SK-N-SH (cell line): Measurements from ENCODE around the gene NR5A2. TPM values are rescaled to one million over a fixed set of nuclear protein-coding genes. Genes with fewer than 3 reads are reported as not detected.

ENCODE experiments used
- CTCF ChIA-PET: fragments of 300-600, 350-600 bp; formaldehyde crosslinking; extraction: SDS; loops from one replicate; lab custom pipeline; 2021; lab: Yijun Ruan, JAX
- POLR2A ChIA-PET: fragments of 350-600 bp; sonication (Branson Sonifier 250); formaldehyde crosslinking; extraction: SDS; loops from one replicate; lab custom pipeline; 2020; ENCODE audit warnings: antibody characterized with exemption, inconsistent platforms; lab: Yijun Ruan, JAX
- DNase-seq: peaks from one replicate; pipeline ENCODE4 v3.0.0; 2012
- H2AFZ ChIP-seq: fragments of 200-600 bp; sonication (generic); 2 replicates; pipeline ENCODE4 v1.8.1; 2016; ENCODE audit warnings: antibody characterized with exemption, mild to moderate bottlenecking, low read depth
- H3F3A ChIP-seq: fragments of 200-600 bp; sonication (generic); replicated peaks from 2 replicates; pipeline ENCODE3; 2016; ENCODE audit warnings: antibody characterized with exemption, mild to moderate bottlenecking; ENCODE audit not compliant: insufficient read depth
- H3K27ac ChIP-seq, 2 experiments: fragments of 200-500 bp in 1 of 2; fragments of 200-600 bp in 1 of 2; sonication (Bioruptor generic) in 1 of 2; sonication (generic), shearing (Covaris generic) in 1 of 2; 2 replicates each; pipeline versions ENCODE4 v1.5.1 to v1.6.1; 2014 to 2016; ENCODE audit warnings: low read depth in 2 of 2, inconsistent platforms in 1 of 2, low read length in 1 of 2, mild to moderate bottlenecking in 1 of 2, mixed read lengths in 1 of 2
- H3K27me3 ChIP-seq: fragments of 200-600 bp; sonication (generic), shearing (Covaris generic); 2 replicates; pipeline ENCODE4 v1.6.1; 2016; ENCODE audit warnings: mixed run types; ENCODE audit not compliant: insufficient read depth
- H3K36me3 ChIP-seq, 2 experiments: fragments of 200-500 bp in 1 of 2; fragments of 200-600 bp in 1 of 2; sonication (Bioruptor generic) in 1 of 2; sonication (generic) in 1 of 2; replicated peaks in 1 of 2; 2 replicates each; pipeline versions ENCODE3 to v1.5.1; 2014 to 2016; ENCODE audit warnings: low read length in 1 of 2, mild to moderate bottlenecking in 1 of 2; ENCODE audit not compliant: insufficient read depth in 2 of 2, control insufficient read depth in 1 of 2
- H3K4me1 ChIP-seq, 2 experiments: fragments of 200-500 bp in 1 of 2; fragments of 200-600 bp in 1 of 2; sonication (Bioruptor generic) in 1 of 2; sonication (generic), shearing (Covaris generic) in 1 of 2; 2 replicates each; pipeline versions ENCODE4 v1.5.1 to v1.6.1; 2014 to 2016; ENCODE audit warnings: low read depth in 1 of 2, low read length in 1 of 2, mixed run types in 1 of 2; ENCODE audit not compliant: insufficient read depth in 2 of 2, control insufficient read depth in 1 of 2
- H3K4me2 ChIP-seq: fragments of 200-600 bp; sonication (generic), shearing (Covaris generic); 2 replicates; pipeline ENCODE4 v1.6.1; 2017; ENCODE audit warnings: mixed run types
- H3K4me3 ChIP-seq, 2 experiments: fragments of 200-500 bp in 1 of 2; fragments of 200-600 bp in 1 of 2; sonication (Bioruptor generic) in 1 of 2; sonication (generic), shearing (Covaris generic) in 1 of 2; 2 replicates each; pipeline versions ENCODE4 v1.5.1 to v1.8.1; 2014 to 2016; ENCODE audit warnings: low read depth in 2 of 2, inconsistent platforms in 1 of 2, low read length in 1 of 2, mild to moderate bottlenecking in 1 of 2, mixed read lengths in 1 of 2, moderate library complexity in 1 of 2
- H3K79me2 ChIP-seq: fragments of 200-600 bp; sonication (generic); 2 replicates; pipeline ENCODE4 v1.8.1; 2017; ENCODE audit warnings: mild to moderate bottlenecking; ENCODE audit not compliant: insufficient read depth
- H3K9ac ChIP-seq: fragments of 200-600 bp; sonication (generic); 2 replicates; pipeline ENCODE4 v1.6.1; 2017; ENCODE audit warnings: mixed run types
- H3K9me2 ChIP-seq: fragments of 200-600 bp; sonication (generic); 2 replicates; pipeline ENCODE4 v1.6.1; 2017; ENCODE audit warnings: mixed run types
- H3K9me3 ChIP-seq: fragments of 200-600 bp; sonication (generic); 2 replicates; pipeline ENCODE4 v1.6.1; 2017; ENCODE audit warnings: mixed run types, mild to moderate bottlenecking, moderate library complexity
- H4K20me1 ChIP-seq: fragments of 200-600 bp; sonication (generic); 2 replicates; pipeline ENCODE4 v1.6.1; 2017; ENCODE audit warnings: mild to moderate bottlenecking, mixed run types; ENCODE audit not compliant: insufficient read depth
- CHD2 ChIP-seq: fragments of 150-350 bp; IDR thresholded peaks from 2 replicates; pipeline ENCODE4 v1.6.1; 2018; ENCODE audit warnings: low read length; ENCODE audit not compliant: partially characterized antibody
- GABPA ChIP-seq: IDR thresholded peaks from 2 replicates; pipeline ENCODE4 v1.4.0; 2012; ENCODE audit warnings: low read depth, mild to moderate bottlenecking
- GATA2 ChIP-seq: sonication (generic); formaldehyde crosslinking; IDR thresholded peaks from 2 replicates; pipeline ENCODE4 v1.5.0; 2020; ENCODE audit warnings: mild to moderate bottlenecking, missing genetic modification reagents
- JUND ChIP-seq: IDR thresholded peaks from 2 replicates; pipeline ENCODE4 v1.4.0; 2012
- NRF1 ChIP-seq: IDR thresholded peaks from 2 replicates; pipeline ENCODE4 v1.6.1; 2012; ENCODE audit warnings: low read depth, mild to moderate bottlenecking, low read length
- PBX3 ChIP-seq: IDR thresholded peaks from 2 replicates; pipeline ENCODE4; 2012
- RAD21 ChIP-seq: IDR thresholded peaks from 2 replicates; pipeline ENCODE4 v1.6.1; 2012; ENCODE audit warnings: mild to moderate bottlenecking, low read length
- REST ChIP-seq: IDR thresholded peaks from 2 replicates; pipeline ENCODE4 v1.6.1; 2012; ENCODE audit warnings: mild to moderate bottlenecking, low read depth, low read length, moderate library complexity
- RFX5 ChIP-seq: IDR thresholded peaks from 2 replicates; pipeline ENCODE4 v1.6.1; 2012; ENCODE audit warnings: mild to moderate bottlenecking, improper control_type of control experiment, low read length
- WGBS: methylation state at CpG from one replicate; pipeline ENCODE4 v1.1.6; 2017; ENCODE audit warnings: low lambda C conversion rate; 5-methylcytosine and 5-hydroxymethylcytosine counted together
- polyA plus RNA-seq, 3 experiments: library from polyadenylated mRNA; depleted of rRNA; stranded (reverse); fragments of >200 nt; gene quantifications; 2 replicates each; pipeline ENCODE4 v1.2.3, GENCODE V29; 2012
- TF ChIP-seq, protein P1 (sequence below): IDR thresholded peaks from 2 replicates; pipeline ENCODE4 v1.4.0; 2012; ENCODE audit warnings: low read depth, borderline replicate concordance

Gene NR5A2
- polyA plus RNA-seq, 1 of the 3 experiments (the other 2 are of a cell fraction), result not detected

GRCh38 chr1:200051620-200052019 is 24.1 kb downstream of the NR5A2 start:
- Histone ChIP-seq H3K9me3 (no peaks in the 10 kb centered on the region), H3K36me3 (no peaks in the 10 kb centered on the region), H2AFZ (no peak overlapping the region), H3K27me3 (peaks cover 6% of the 10 kb centered on the region; the same call in 1 of the 2 replicates), H3F3A (no peaks in the 10 kb centered on the region), H4K20me1 (no peaks in the 10 kb centered on the region), H3K9ac (no peak overlapping the region), H3K4me3 (no peak overlapping the region), H3K4me1 (no peaks in the 10 kb centered on the region), H3K79me2 (no peaks in the 10 kb centered on the region), H3K9me2 (no peaks in the 10 kb centered on the region), H3K27ac (no peak overlapping the region), H3K4me2 (no peak overlapping the region)
- TF ChIP-seq PBX3 (no peak), RFX5 (no peak), GABPA (no peak), RAD21 (no peak), GATA2 (no peak), NRF1 (no peak), CHD2 (no peak)
- TF ChIP-seq, protein P1, sequence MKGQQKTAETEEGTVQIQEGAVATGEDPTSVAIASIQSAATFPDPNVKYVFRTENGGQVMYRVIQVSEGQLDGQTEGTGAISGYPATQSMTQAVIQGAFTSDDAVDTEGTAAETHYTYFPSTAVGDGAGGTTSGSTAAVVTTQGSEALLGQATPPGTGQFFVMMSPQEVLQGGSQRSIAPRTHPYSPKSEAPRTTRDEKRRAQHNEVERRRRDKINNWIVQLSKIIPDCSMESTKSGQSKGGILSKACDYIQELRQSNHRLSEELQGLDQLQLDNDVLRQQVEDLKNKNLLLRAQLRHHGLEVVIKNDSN, result no peak
- no peak for DNase-seq
- WGBS, result 70% methylated on average over 4 of the region's 4 CpGs
- ChIA-PET CTCF (no interaction called here), POLR2A (no interaction called here)

DNA sequence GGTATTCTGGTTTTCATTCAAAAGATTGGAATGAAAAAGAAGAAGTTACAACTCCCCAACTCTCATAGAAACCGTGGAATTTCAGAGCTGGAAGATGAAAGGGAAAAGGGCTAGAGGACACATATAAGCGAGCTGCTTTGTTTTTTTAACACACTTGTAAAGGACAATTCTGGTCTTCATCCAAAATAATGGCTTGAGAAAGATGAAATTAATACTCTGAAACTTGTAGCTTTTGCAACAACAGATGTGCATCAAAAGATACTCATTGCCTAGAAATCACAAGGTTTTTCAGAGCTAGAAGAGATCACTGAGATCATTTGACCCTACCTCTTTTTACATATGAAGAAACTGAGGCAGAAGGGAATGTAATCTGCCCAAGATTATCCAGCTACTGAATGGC is 25.6 kb downstream of the NR5A2 start:
- Histone ChIP-seq H3K4me2 (no peak overlapping the region), H3K4me3 (no peak overlapping the region), H3K9me3 (no peaks in the 10 kb centered on the region), H3F3A (no peaks in the 10 kb centered on the region), H3K79me2 (no peaks in the 10 kb centered on the region), H3K36me3 (no peaks in the 10 kb centered on the region), H4K20me1 (no peaks in the 10 kb centered on the region), H3K27ac (no peak overlapping the region), H3K9ac (no peak overlapping the region), H3K9me2 (no peaks in the 10 kb centered on the region), H3K4me1 (no peaks in the 10 kb centered on the region), H3K27me3 (peaks cover 13% of the 10 kb centered on the region; the same call in 1 of the 2 replicates), H2AFZ (no peak overlapping the region)
- ChIA-PET POLR2A (no interaction called here), CTCF (interaction anchor here (1.0 to 1.5 kb wide), 3 partner anchors 12 to 435 kb away, joined by 3 to 4 read pairs (median 3); no protein-coding TSS in a partner anchor)
- DNase-seq, result no peak
- TF ChIP-seq, protein P1, result no peak
- TF ChIP-seq RAD21 (no peak), REST (no peak), JUND (no peak)
- WGBS, result 48% methylated on average over 2 of the region's 2 CpGs
